Body of pancreas (tissue), 4 donors: ENCODE results near the gene SSC4D.

Experiments
- POLR2A ChIP-seq, 3 donors: fragments of 450-650 bp; IDR thresholded peaks; one replicate each; pipeline ENCODE4 v1.6.1; 2016; ENCODE audit warnings: antibody characterized with exemption in 3 of 3, mild to moderate bottlenecking in 2 of 3
- TF ChIP-seq, protein P1 (sequence below), 7 experiments: fragments of 450-650 bp in 4 of 7; fragments of 200-600 bp in 3 of 7; sonication (generic) in 3 of 7; IDR thresholded peaks; one replicate each; pipeline ENCODE4 v1.5.1; 2016 to 2019; ENCODE audit warnings: antibody characterized with exemption in 7 of 7

DNA sequence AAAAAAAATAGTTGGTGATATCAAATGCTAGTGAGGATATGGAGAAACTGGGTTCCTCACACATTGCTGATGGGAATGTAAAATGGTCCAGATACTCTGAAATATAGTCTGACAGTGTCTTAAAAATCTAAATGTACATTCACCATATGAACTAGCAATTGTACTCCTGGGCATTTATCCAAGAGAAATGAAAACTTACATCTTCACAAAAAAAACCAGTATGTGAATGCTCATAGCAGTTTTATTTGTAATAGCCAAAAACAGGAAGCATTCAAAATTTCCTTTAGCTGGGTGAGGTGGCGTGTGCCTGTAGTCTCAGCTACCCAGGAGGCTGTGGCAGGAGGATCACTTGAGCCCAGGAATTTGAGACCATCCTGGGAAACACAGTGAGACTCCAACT lies 2.1 kb upstream of the SSC4D start:
- TF ChIP-seq, protein P1, sequence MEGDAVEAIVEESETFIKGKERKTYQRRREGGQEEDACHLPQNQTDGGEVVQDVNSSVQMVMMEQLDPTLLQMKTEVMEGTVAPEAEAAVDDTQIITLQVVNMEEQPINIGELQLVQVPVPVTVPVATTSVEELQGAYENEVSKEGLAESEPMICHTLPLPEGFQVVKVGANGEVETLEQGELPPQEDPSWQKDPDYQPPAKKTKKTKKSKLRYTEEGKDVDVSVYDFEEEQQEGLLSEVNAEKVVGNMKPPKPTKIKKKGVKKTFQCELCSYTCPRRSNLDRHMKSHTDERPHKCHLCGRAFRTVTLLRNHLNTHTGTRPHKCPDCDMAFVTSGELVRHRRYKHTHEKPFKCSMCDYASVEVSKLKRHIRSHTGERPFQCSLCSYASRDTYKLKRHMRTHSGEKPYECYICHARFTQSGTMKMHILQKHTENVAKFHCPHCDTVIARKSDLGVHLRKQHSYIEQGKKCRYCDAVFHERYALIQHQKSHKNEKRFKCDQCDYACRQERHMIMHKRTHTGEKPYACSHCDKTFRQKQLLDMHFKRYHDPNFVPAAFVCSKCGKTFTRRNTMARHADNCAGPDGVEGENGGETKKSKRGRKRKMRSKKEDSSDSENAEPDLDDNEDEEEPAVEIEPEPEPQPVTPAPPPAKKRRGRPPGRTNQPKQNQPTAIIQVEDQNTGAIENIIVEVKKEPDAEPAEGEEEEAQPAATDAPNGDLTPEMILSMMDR (IDR thresholded peaks at IDR 0.05) = no peak
- TF ChIP-seq POLR2A (IDR thresholded peaks at IDR 0.05) = no peak
